Activated CD4-positive, CD25-positive, alpha-beta regulatory T cell treated with anti-CD3 and anti-CD28 coated beads, Interleukin-2, amount 50 U/mL, for 16 hours (primary cell): ENCODE measurements around the gene CROT.

Experiments
- DNase-seq: peaks from one replicate; pipeline ENCODE4 v3.0.0-alpha.2; 2020; ENCODE audit warnings: low read depth, low spot score

Gene CROT

GRCh38 chr7:87342231-87342630 lies 3.2 kb upstream of the CROT start:
- DNase-seq, result no peak

- no peak for DNase-seq
These were observed 1.0 kb upstream of the CROT start for GRCh38 chr7:87344446-87344845.

- DNase-seq, result no peak
These were observed 503 bp downstream of the CROT start for GRCh38 chr7:87345962-87346371.

- no peak for DNase-seq
These were observed 1.7 kb downstream of the CROT start for GRCh38 chr7:87347207-87347606.

- no peak for DNase-seq
These were observed 2.2 kb downstream of the CROT start for GRCh38 chr7:87347664-87348063.

- DNase-seq, result no peak
These were observed 9.3 kb downstream of the CROT start for GRCh38 chr7:87354749-87355148.

- no peak for DNase-seq
These were observed 11.0 kb downstream of the CROT start for GRCh38 chr7:87356448-87356847.

- no peak for DNase-seq
These were observed 13.9 kb downstream of the CROT start for GRCh38 chr7:87359366-87359765.

GRCh38 chr7:87361320-87361719 lies 15.9 kb downstream of the CROT start:
- DNase-seq, result no peak

- DNase-seq, result no peak
These were observed 17.9 kb downstream of the CROT start for GRCh38 chr7:87363342-87363741.

- DNase-seq, result no peak
These were observed 18.8 kb downstream of the CROT start for GRCh38 chr7:87364246-87364645.

- DNase-seq, result no peak
These were observed 23.8 kb downstream of the CROT start for GRCh38 chr7:87369216-87369615.

GRCh38 chr7:87370660-87371180 lies 25.3 kb downstream of the CROT start:
- DNase-seq, result no peak

GRCh38 chr7:87375662-87376435 lies 30.4 kb downstream of the CROT start:
- no peak for DNase-seq

GRCh38 chr7:87380905-87381304 lies 35.4 kb downstream of the CROT start:
- no peak for DNase-seq

- DNase-seq, result no peak
These were observed 45.7 kb downstream of the CROT start for GRCh38 chr7:87391020-87391701.

GRCh38 chr7:87395442-87396020 lies 50.1 kb downstream of the CROT start:
- DNase-seq, result no peak

- DNase-seq, result no peak
These were observed 53.0 kb downstream of the CROT start for GRCh38 chr7:87398446-87398845.

- no peak for DNase-seq
These were observed 59.2 kb downstream of the CROT start for GRCh38 chr7:87404674-87405073.

GRCh38 chr7:87411186-87411585 lies 65.7 kb downstream of the CROT start:
- no peak for DNase-seq

- DNase-seq, result no peak
These were observed 67.6 kb downstream of the CROT start for GRCh38 chr7:87413029-87413428.

- no peak for DNase-seq
These were observed 68.7 kb downstream of the CROT start for GRCh38 chr7:87413951-87414793.
